ENCODE measurements around the gene CIAPIN1. TPM values are rescaled to one million over a fixed set of nuclear protein-coding genes. Genes with fewer than 3 reads are reported as not detected.

The CIAPIN1 gene
- total RNA-seq, 4 donors from 2014 or later, result 19.1 to 32.4 (median 25.8) TPM

- H3K9me3 ChIP-seq, result no peaks in the 10 kb centered on the region
- WGBS, 2 donors (ENCODE audit: low coverage in 1 of 2), result 86% methylated on average over 3 of the region's 3 CpGs; no CpG with 5 or more reads in 1 of the 2 donors
- peaks cover 0 to 45% (median 20%) of the 10 kb centered on the region in 3 donors for H3K4me1 ChIP-seq
- H3K36me3 ChIP-seq, result peaks cover 0 to 7% of the 10 kb centered on the region in 2 donors
- no peak overlapping the region for H3K4me3 ChIP-seq
- no peak for TF ChIP-seq POLR2A (IDR thresholded peaks at IDR 0.05)
- H3K27ac ChIP-seq, result no peak overlapping the region
- H3K27me3 ChIP-seq, result no peaks in the 10 kb centered on the region
- no peak for ATAC-seq
Measured at GRCh38 chr16:57387598-57388354, 59.4 kb downstream of the CIAPIN1 start.

DNA sequence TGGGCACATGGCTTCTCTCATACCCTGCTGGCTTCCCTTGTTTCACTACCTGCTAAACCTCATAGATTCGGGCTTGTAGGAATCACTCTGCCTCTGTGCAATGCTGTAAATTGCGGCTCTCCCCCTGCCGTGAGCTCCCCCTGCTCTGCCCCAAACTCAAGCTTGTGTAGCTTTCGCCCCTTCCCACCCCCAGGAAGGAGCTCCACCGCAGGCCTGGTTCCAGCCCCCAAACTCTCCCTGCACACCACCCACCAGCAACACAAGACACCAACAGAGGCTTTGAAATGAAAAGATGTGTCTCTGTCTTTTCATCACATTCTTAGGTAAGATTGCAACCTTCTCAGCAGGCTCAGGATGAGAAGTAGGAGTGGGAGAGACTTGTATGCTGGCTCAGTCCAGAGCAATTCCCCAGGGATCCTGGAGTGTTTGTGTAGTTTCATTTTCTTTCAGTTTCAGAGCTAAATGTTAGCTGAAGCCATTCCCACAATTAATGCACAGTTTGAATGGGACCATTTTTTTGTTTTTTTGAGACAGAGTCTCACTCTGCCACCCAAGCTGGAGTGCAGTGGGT is 60.7 kb downstream of the CIAPIN1 start:
- Histone ChIP-seq H3K4me3 (no peak overlapping the region), H3K27me3 (no peaks in the 10 kb centered on the region), H3K9me3 (no peaks in the 10 kb centered on the region), H3K4me1 (peaks cover 0 to 57% (median 20%) of the 10 kb centered on the region in 3 donors), H3K36me3 (peaks cover 0 to 19% of the 10 kb centered on the region in 2 donors), H3K27ac (no peak overlapping the region)
- no peak for ATAC-seq
- no peak for TF ChIP-seq EP300 (IDR thresholded peaks at IDR 0.05)
- TF ChIP-seq, protein P1, sequence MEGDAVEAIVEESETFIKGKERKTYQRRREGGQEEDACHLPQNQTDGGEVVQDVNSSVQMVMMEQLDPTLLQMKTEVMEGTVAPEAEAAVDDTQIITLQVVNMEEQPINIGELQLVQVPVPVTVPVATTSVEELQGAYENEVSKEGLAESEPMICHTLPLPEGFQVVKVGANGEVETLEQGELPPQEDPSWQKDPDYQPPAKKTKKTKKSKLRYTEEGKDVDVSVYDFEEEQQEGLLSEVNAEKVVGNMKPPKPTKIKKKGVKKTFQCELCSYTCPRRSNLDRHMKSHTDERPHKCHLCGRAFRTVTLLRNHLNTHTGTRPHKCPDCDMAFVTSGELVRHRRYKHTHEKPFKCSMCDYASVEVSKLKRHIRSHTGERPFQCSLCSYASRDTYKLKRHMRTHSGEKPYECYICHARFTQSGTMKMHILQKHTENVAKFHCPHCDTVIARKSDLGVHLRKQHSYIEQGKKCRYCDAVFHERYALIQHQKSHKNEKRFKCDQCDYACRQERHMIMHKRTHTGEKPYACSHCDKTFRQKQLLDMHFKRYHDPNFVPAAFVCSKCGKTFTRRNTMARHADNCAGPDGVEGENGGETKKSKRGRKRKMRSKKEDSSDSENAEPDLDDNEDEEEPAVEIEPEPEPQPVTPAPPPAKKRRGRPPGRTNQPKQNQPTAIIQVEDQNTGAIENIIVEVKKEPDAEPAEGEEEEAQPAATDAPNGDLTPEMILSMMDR (IDR thresholded peaks at IDR 0.05), result no peak
- TF ChIP-seq POLR2AphosphoS5 (IDR thresholded peaks at IDR 0.05), result no peak
- no peak for TF ChIP-seq POLR2A (IDR thresholded peaks at IDR 0.05)
- WGBS, 2 donors (ENCODE audit: low coverage in 1 of 2), result 73 to 77% methylated on average over 2 to 3 of the region's 5 CpGs

DNA sequence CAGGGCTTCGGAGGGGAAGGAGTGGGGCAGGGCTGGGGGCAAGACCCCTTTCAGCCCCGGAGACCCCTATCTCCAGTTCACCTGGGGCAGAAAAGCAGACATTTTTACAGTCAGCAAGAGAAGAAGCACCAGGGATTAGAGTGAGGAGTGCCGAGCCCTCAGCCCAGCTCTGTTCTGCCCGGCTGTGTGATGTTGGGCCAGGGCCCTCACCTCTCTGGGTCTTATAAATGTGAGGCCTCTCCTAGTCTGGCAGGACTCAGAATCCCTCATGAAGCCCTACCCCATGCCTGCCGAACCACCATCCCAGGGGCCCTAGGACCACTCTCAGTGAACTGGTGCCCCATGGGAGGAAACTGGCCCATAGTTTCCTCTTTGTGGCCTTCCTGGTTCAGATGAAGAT is 62.1 kb downstream of the CIAPIN1 start:
- Histone ChIP-seq H3K36me3 (peaks cover 0 to 25% of the 10 kb centered on the region in 2 donors), H3K4me3 (no peak overlapping the region), H3K4me1 (peaks cover 0 to 64% (median 26%) of the 10 kb centered on the region in 3 donors), H3K9me3 (no peaks in the 10 kb centered on the region), H3K27ac (peak overlapping the region in 2 of 4 donors; percentile 62 to 96), H3K27me3 (no peaks in the 10 kb centered on the region)
- TF ChIP-seq, protein P1 (IDR thresholded peaks at IDR 0.05), result no peak
- TF ChIP-seq POLR2A (IDR thresholded peaks at IDR 0.05), result no peak
- no peak for TF ChIP-seq POLR2AphosphoS5 (IDR thresholded peaks at IDR 0.05)
- TF ChIP-seq EP300 (IDR thresholded peaks at IDR 0.05), result no peak
- no peak for ATAC-seq
- 70 to 83% methylated on average over 4 of the region's 5 CpGs for WGBS, 2 donors (ENCODE audit: low coverage in 1 of 2)

- ATAC-seq, result peak; percentile 19
- Histone ChIP-seq H3K27me3 (no peaks in the 10 kb centered on the region), H3K4me3 (no peak overlapping the region), H3K36me3 (peaks cover 0 to 31% of the 10 kb centered on the region in 2 donors), H3K27ac (peak overlapping the region in 3 of 4 donors; percentile 62 to 96 (median 68)), H3K4me1 (peaks cover 0 to 70% (median 26%) of the 10 kb centered on the region in 3 donors), H3K9me3 (no peaks in the 10 kb centered on the region)
- WGBS, 2 donors (ENCODE audit: low coverage in 1 of 2), result 69 to 83% methylated on average over 1 to 4 of the region's 11 CpGs
- no peak for TF ChIP-seq POLR2A (IDR thresholded peaks at IDR 0.05)
- TF ChIP-seq, protein P1 (IDR thresholded peaks at IDR 0.05), result no peak
- no peak for TF ChIP-seq POLR2AphosphoS5 (IDR thresholded peaks at IDR 0.05)
- no peak for TF ChIP-seq EP300 (IDR thresholded peaks at IDR 0.05)
Measured at GRCh38 chr16:57384248-57385070, 62.7 kb downstream of the CIAPIN1 start.
